IMR-90 (cell line): ENCODE data around the gene STAT6.

Experiments used
- BHLHE40 ChIP-seq: fragments of 150-350 bp; IDR thresholded peaks from 2 replicates; pipeline ENCODE4 v1.6.1; 2016; ENCODE audit warnings: mild to moderate bottlenecking, low read depth, low read length
- CEBPB ChIP-seq: IDR thresholded peaks from 2 replicates; pipeline ENCODE4 v1.6.1; 2012; ENCODE audit warnings: low read depth, low read length, improper control_type of control experiment
- FOS ChIP-seq: fragments of 150-350 bp; IDR thresholded peaks from 2 replicates; pipeline ENCODE4 v1.6.1; 2016; ENCODE audit warnings: low read depth, low read length
- POLR2A ChIP-seq: IDR thresholded peaks from 2 replicates; pipeline ENCODE4 v1.6.1; 2012; ENCODE audit warnings: mild to moderate bottlenecking, low read depth, low read length
- RAD21 ChIP-seq: IDR thresholded peaks from 2 replicates; pipeline ENCODE4 v1.6.1; 2012; ENCODE audit warnings: low read length, improper control_type of control experiment
- RCOR1 ChIP-seq: IDR thresholded peaks from 2 replicates; pipeline ENCODE4 v1.6.1; 2012; ENCODE audit warnings: mild to moderate bottlenecking, low read length, improper control_type of control experiment; ENCODE audit not compliant: insufficient replicate concordance
- RFX5 ChIP-seq: IDR thresholded peaks from 2 replicates; pipeline ENCODE4 v1.8.0; 2012; ENCODE audit warnings: low read depth, mild to moderate bottlenecking, low read length, moderate library complexity
- SMC3 ChIP-seq: fragments of 150-350 bp; IDR thresholded peaks from 2 replicates; pipeline ENCODE4 v1.6.1; 2016; ENCODE audit warnings: low read depth, mild to moderate bottlenecking, antibody characterized with exemption, low read length, moderate library complexity
- TF ChIP-seq, protein P1 (sequence below): conservative IDR thresholded peaks from 2 replicates; pipeline ENCODE4 v1.5.1; 2012; ENCODE audit warnings: mild to moderate bottlenecking, low read depth, low read length, improper control_type of control experiment
- TF ChIP-seq, protein P2 (sequence below): fragments of 150-350 bp; IDR thresholded peaks from 2 replicates; pipeline ENCODE4 v1.6.1; 2017; ENCODE audit warnings: mild to moderate bottlenecking, antibody characterized with exemption, low read length, low read depth

GRCh38 chr12:57152639-57153038 is 41.5 kb upstream of the STAT6 start:
- TF ChIP-seq POLR2A (no peak), BHLHE40 (no peak), RFX5 (no peak), FOS (no peak), RAD21 (no peak), CEBPB (no peak), SMC3 (no peak), RCOR1 (no peak)
- TF ChIP-seq, protein P1, sequence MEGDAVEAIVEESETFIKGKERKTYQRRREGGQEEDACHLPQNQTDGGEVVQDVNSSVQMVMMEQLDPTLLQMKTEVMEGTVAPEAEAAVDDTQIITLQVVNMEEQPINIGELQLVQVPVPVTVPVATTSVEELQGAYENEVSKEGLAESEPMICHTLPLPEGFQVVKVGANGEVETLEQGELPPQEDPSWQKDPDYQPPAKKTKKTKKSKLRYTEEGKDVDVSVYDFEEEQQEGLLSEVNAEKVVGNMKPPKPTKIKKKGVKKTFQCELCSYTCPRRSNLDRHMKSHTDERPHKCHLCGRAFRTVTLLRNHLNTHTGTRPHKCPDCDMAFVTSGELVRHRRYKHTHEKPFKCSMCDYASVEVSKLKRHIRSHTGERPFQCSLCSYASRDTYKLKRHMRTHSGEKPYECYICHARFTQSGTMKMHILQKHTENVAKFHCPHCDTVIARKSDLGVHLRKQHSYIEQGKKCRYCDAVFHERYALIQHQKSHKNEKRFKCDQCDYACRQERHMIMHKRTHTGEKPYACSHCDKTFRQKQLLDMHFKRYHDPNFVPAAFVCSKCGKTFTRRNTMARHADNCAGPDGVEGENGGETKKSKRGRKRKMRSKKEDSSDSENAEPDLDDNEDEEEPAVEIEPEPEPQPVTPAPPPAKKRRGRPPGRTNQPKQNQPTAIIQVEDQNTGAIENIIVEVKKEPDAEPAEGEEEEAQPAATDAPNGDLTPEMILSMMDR = no peak
- TF ChIP-seq, protein P2, sequence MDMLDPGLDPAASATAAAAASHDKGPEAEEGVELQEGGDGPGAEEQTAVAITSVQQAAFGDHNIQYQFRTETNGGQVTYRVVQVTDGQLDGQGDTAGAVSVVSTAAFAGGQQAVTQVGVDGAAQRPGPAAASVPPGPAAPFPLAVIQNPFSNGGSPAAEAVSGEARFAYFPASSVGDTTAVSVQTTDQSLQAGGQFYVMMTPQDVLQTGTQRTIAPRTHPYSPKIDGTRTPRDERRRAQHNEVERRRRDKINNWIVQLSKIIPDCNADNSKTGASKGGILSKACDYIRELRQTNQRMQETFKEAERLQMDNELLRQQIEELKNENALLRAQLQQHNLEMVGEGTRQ = no peak
